Activated T-cell treated with anti-CD3 and anti-CD28 coated beads, Interleukin-2, amount 50 U/mL, for 24 hours (primary cell): ENCODE data around the gene ARHGEF10L.

Experiments used
- DNase-seq: peaks from one replicate; pipeline ENCODE4 v3.0.0-alpha.2; 2020
- H3K27ac Mint-ChIP-seq: 2 replicates; pipeline ENCODE4 v1.8.0; 2020; ENCODE audit warnings: mild to moderate bottlenecking, mixed read lengths
- H3K27me3 Mint-ChIP-seq: 2 replicates; pipeline ENCODE4 v1.8.0; 2020; ENCODE audit warnings: mixed read lengths
- H3K36me3 Mint-ChIP-seq: 2 replicates; pipeline ENCODE4 v1.8.0; 2020; ENCODE audit warnings: low read depth, mixed read lengths
- H3K4me1 Mint-ChIP-seq: 2 replicates; pipeline ENCODE4 v1.8.0; 2020; ENCODE audit warnings: low read depth, mixed read lengths
- H3K4me3 Mint-ChIP-seq: 2 replicates; pipeline ENCODE4 v1.8.0; 2020; ENCODE audit warnings: mild to moderate bottlenecking, moderate library complexity, mixed read lengths
- H3K9me3 Mint-ChIP-seq: 2 replicates; pipeline ENCODE4 v1.8.0; 2020; ENCODE audit warnings: mixed read lengths

The ARHGEF10L gene

GRCh38 chr1:17610713-17611112 lies 71.2 kb downstream of the ARHGEF10L start:
- no peaks in the 10 kb centered on the region for H3K4me1 Mint-ChIP-seq
- H3K27ac Mint-ChIP-seq, result no peak overlapping the region
- H3K4me3 Mint-ChIP-seq, result no peak overlapping the region
- no peaks in the 10 kb centered on the region for H3K27me3 Mint-ChIP-seq
- no peaks in the 10 kb centered on the region for H3K9me3 Mint-ChIP-seq
- H3K36me3 Mint-ChIP-seq, result no peaks in the 10 kb centered on the region
- DNase-seq, result no peak

DNA sequence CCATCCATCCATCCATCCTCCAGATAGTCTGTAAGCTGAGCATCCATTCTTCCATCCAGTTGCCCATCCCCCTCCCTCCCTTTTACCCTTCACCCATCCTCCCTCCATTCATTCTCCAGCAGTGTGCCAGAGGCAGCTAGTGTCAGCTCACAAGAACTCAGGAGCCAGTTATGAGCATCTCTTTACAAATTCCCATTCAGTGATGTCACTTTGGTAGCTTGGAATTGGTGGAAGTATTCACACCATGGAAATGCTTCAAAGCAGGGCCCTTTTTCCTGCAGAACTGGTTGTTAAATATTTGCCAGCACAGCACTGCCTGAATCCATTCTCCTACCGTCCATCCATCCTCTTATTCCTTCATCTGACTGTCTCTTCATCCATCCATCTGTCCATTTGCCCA lies 72.5 kb downstream of the ARHGEF10L start:
- DNase-seq, result no peak
- H3K4me3 Mint-ChIP-seq, result no peak overlapping the region
- no peak overlapping the region for H3K27ac Mint-ChIP-seq
- H3K36me3 Mint-ChIP-seq, result no peaks in the 10 kb centered on the region
- no peaks in the 10 kb centered on the region for H3K4me1 Mint-ChIP-seq
- peaks cover 5% of the 10 kb centered on the region for H3K27me3 Mint-ChIP-seq
- H3K9me3 Mint-ChIP-seq, result no peaks in the 10 kb centered on the region

DNA sequence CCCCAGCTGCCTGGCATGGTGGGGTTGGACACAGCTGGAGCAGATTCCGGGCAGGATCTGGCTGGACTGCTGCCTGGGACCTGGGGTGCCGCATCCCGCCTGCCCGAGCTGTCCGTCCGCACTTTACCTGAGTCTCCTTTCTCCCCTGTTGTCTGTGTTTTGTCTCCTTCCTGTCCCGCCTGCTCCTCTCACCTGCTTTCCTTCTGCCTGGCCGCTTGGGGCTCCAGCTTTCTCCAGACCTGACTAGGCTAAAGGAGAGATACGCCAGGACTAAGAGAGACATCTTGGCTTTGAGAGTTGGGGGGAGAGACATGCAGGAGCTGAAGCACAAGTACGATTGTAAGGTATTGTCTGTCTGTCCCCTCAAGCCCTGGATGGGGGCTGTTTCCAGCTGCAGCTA lies 73.3 kb downstream of the ARHGEF10L start:
- Mint-ChIP-seq H3K9me3 (no peaks in the 10 kb centered on the region), H3K27ac (no peak overlapping the region), H3K4me3 (no peak overlapping the region), H3K4me1 (no peaks in the 10 kb centered on the region), H3K27me3 (peaks cover 5% of the 10 kb centered on the region), H3K36me3 (no peaks in the 10 kb centered on the region)
- DNase-seq, result no peak

DNA sequence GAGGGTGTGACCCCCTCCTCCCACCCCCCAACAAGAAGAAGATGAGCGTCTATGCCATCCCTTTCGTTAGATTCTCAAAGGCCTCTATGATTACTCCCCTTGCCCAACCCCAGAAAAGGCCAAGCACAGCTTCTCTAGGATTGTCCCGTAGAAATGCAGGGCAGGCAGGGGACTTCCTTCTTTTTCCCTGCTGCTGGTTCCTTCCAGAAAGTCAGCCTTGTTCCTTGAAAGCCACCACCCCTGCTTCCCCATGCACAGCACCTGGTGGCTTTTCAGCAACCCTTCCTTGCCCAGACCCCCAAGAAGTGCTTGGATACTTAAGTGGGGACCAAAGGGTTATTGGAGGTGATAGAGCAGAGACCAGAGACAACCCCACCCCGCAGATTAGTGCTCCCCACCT lies 75.1 kb downstream of the ARHGEF10L start:
- DNase-seq, result no peak
- peaks cover 15% of the 10 kb centered on the region for H3K27me3 Mint-ChIP-seq
- no peaks in the 10 kb centered on the region for H3K4me1 Mint-ChIP-seq
- no peak overlapping the region for H3K4me3 Mint-ChIP-seq
- H3K27ac Mint-ChIP-seq, result no peak overlapping the region
- no peaks in the 10 kb centered on the region for H3K9me3 Mint-ChIP-seq
- no peaks in the 10 kb centered on the region for H3K36me3 Mint-ChIP-seq

DNA sequence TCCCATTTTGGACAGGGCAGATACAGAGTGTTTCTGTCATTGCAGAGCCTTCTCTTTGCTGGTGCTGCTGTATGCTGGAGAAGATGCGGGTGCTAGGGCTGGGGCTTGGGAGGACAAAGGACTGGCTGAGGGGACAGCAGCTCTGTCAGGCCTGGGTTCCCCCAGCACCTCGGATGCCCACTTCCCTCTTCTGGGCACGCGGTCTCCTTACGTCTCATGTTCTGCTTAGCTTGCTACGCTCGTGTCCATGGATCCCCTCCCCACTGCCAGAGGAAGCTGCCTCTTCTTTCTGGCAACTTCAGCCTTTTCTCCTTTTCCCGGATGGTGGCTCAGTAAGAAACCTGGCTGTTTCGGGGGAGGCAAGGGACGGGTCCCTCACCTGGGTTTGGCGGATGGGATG lies 75.7 kb downstream of the ARHGEF10L start:
- Mint-ChIP-seq H3K4me3 (no peak overlapping the region), H3K36me3 (no peaks in the 10 kb centered on the region), H3K4me1 (no peaks in the 10 kb centered on the region), H3K27ac (no peak overlapping the region), H3K9me3 (no peaks in the 10 kb centered on the region), H3K27me3 (peaks cover 16% of the 10 kb centered on the region)
- no peak for DNase-seq

GRCh38 chr1:17615959-17616358 lies 76.5 kb downstream of the ARHGEF10L start:
- H3K9me3 Mint-ChIP-seq, result no peaks in the 10 kb centered on the region
- H3K27ac Mint-ChIP-seq, result no peak overlapping the region
- H3K4me1 Mint-ChIP-seq, result no peaks in the 10 kb centered on the region
- DNase-seq, result no peak
- H3K27me3 Mint-ChIP-seq, result peaks cover 19% of the 10 kb centered on the region
- no peaks in the 10 kb centered on the region for H3K36me3 Mint-ChIP-seq
- no peak overlapping the region for H3K4me3 Mint-ChIP-seq

GRCh38 chr1:17616731-17617279 lies 77.3 kb downstream of the ARHGEF10L start:
- no peak for DNase-seq
- H3K27ac Mint-ChIP-seq, result no peak overlapping the region
- peaks cover 19% of the 10 kb centered on the region for H3K27me3 Mint-ChIP-seq
- H3K4me1 Mint-ChIP-seq, result no peaks in the 10 kb centered on the region
- no peak overlapping the region for H3K4me3 Mint-ChIP-seq
- H3K9me3 Mint-ChIP-seq, result no peaks in the 10 kb centered on the region
- no peaks in the 10 kb centered on the region for H3K36me3 Mint-ChIP-seq

DNA sequence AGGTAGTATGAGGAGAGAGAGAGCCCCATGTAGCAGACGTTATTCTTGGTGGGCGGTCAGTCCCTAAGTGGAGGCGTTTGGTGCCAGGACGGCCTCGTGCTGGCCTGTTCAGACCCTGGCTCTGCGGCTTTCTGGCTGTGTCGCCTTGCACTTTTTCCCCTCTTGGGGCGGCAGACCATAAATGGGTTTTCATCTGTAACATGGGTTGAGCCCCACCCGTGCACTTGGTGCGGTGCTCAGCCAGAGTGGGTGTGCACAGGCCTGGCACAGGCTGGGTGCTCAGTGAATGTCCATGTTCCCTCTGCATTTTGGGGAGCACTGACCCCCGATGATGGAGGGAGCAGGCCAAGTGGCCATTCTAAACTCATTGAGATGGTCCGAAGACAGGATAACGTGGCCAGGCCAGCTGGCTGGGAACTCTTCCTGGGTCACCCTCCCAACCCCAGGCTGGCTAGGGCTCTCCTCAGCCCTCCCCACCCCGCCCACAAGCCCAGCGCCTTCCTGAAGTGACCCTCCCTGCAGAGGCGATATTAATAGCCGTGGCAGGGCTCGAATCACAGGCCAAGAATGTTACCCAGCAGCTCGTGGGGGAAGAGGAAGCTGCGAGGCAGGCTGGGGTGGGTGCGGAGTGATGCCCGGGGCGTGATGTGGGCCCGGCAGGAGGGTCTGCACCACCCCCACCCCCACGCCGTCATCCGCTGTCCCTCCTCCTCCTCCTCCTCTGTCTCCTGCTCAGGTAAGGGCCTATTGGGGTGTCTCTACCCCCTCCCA lies 78.5 kb downstream of the ARHGEF10L start:
- no peaks in the 10 kb centered on the region for H3K9me3 Mint-ChIP-seq
- H3K4me3 Mint-ChIP-seq, result no peak overlapping the region
- no peak overlapping the region for H3K27ac Mint-ChIP-seq
- peaks cover 19% of the 10 kb centered on the region for H3K27me3 Mint-ChIP-seq
- no peaks in the 10 kb centered on the region for H3K36me3 Mint-ChIP-seq
- no peaks in the 10 kb centered on the region for H3K4me1 Mint-ChIP-seq
- no peak for DNase-seq

DNA sequence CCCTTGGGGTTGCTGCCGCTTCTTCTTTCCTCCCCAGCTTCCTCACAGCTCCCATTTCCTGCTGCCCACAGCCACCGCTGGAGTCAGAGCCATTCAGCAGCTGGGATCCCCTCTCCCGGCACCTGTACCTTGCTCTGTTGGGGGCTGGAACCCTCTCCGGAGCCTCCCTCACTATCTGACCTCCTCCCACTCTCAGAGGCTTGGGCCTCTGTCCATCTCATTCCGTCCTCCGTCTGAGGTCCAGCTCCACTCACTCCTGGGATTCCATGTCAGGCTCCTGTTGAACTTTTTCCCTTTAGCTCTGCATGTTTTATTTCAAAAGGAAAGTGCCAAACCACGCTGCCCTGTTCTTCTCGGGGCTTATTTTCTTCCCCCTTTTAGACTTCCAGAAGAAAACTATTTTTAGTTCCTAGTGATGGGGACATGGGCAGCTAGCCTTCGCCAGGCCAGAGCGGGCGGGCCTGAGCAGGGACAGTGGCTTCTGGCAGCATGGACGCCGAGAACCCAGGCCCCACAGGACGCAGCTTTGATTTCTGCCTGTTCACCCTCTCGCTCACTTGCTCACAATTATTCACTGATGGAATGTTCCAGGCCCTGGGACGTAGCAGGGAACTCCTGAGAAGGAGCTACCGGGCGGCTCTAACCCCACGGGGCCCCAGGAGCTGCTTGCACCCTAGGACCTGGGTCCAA lies 79.2 kb downstream of the ARHGEF10L start:
- H3K4me3 Mint-ChIP-seq, result no peak overlapping the region
- H3K27ac Mint-ChIP-seq, result no peak overlapping the region
- H3K27me3 Mint-ChIP-seq, result peaks cover 19% of the 10 kb centered on the region
- no peaks in the 10 kb centered on the region for H3K4me1 Mint-ChIP-seq
- DNase-seq, result no peak
- H3K36me3 Mint-ChIP-seq, result no peaks in the 10 kb centered on the region
- no peaks in the 10 kb centered on the region for H3K9me3 Mint-ChIP-seq

DNA sequence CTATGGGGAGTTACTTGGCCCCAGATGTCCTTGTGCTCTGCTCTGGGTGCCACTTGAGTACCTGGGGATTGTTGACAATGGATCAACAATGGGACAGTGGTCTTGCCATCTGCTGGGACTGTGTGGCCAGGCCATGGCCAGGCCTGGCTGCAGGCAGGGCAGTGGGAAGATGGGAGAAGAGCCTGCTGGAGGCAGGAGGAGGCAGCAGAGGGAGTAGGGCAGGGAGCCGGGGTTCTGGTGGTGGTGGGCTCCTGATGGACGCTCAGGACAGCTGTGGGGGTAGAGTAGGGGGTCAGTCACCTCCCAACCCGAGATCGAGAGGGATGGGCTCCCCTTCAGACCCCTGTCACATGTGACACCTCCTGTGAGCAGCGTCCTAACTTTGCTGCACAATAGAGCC lies 81.0 kb downstream of the ARHGEF10L start:
- Mint-ChIP-seq H3K4me3 (no peak overlapping the region), H3K9me3 (no peaks in the 10 kb centered on the region), H3K27ac (no peak overlapping the region), H3K36me3 (no peaks in the 10 kb centered on the region), H3K4me1 (no peaks in the 10 kb centered on the region), H3K27me3 (peaks cover 19% of the 10 kb centered on the region)
- no peak for DNase-seq

DNA sequence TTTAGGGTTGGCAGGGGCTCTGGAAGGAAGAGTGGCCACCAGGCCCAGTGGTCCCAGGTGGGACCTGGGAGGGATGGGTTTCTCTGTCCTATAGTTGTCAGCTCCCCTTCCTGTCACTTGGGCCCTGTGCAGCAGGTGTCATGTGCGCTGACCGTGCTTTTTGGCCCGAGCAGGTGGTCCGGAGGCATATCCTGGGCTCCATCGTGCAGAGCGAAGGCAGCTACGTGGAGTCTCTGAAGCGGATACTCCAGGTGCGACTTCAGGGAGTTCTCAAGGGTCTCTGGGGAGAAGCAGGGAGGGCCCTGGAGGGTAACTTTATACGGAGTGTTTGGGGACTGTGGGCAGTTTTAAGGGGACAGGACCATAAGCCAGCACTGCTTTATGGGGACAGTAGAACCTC lies 82.2 kb downstream of the ARHGEF10L start:
- H3K27me3 Mint-ChIP-seq, result peaks cover 16% of the 10 kb centered on the region

GRCh38 chr1:17622823-17623222 lies 83.3 kb downstream of the ARHGEF10L start:
- H3K27ac Mint-ChIP-seq, result no peak overlapping the region
- peaks cover 15% of the 10 kb centered on the region for H3K27me3 Mint-ChIP-seq
- no peaks in the 10 kb centered on the region for H3K4me1 Mint-ChIP-seq
- H3K4me3 Mint-ChIP-seq, result no peak overlapping the region
- H3K9me3 Mint-ChIP-seq, result no peaks in the 10 kb centered on the region
- DNase-seq, result no peak
- H3K36me3 Mint-ChIP-seq, result no peaks in the 10 kb centered on the region

More for the DNA sequence above, 82.2 kb downstream of the ARHGEF10L start:
- Mint-ChIP-seq H3K4me3 (no peak overlapping the region), H3K27ac (no peak overlapping the region), H3K9me3 (no peaks in the 10 kb centered on the region), H3K36me3 (no peaks in the 10 kb centered on the region), H3K4me1 (no peaks in the 10 kb centered on the region)
- no peak for DNase-seq

DNA sequence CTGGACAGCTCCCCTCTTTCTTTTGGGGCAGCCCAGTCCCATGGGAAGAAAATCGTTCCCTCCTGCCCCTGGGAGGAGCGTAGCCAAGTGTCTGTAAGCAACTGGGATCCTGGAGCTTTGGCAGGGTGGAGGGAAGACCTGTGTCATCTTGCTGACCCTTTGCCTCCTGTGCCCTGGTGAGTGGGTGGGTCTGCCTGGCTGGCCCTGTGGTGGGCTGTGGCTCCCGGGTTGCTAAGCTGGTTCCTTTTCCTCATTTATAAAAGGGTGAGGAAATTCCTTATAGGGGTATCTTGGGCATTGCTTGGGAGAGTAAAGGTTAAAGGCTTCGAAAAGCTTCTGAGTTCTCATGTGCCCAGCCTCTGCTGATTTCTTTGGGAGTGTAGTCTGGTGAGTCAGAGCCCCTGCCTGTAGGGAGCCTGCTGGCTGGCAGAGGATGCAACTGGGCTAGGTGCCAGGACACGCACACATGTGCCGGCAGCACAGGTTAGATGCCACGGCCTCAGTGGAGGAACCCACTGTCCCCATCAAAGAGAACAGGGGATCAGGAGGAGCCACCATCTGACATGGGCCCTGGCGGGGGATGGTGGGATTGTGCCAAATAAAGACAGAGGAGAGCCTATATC lies 85.2 kb downstream of the ARHGEF10L start:
- DNase-seq, result no peak
- H3K4me1 Mint-ChIP-seq, result no peaks in the 10 kb centered on the region
- H3K4me3 Mint-ChIP-seq, result no peak overlapping the region
- H3K36me3 Mint-ChIP-seq, result no peaks in the 10 kb centered on the region
- H3K9me3 Mint-ChIP-seq, result no peaks in the 10 kb centered on the region
- H3K27me3 Mint-ChIP-seq, result peaks cover 5% of the 10 kb centered on the region
- no peak overlapping the region for H3K27ac Mint-ChIP-seq

DNA sequence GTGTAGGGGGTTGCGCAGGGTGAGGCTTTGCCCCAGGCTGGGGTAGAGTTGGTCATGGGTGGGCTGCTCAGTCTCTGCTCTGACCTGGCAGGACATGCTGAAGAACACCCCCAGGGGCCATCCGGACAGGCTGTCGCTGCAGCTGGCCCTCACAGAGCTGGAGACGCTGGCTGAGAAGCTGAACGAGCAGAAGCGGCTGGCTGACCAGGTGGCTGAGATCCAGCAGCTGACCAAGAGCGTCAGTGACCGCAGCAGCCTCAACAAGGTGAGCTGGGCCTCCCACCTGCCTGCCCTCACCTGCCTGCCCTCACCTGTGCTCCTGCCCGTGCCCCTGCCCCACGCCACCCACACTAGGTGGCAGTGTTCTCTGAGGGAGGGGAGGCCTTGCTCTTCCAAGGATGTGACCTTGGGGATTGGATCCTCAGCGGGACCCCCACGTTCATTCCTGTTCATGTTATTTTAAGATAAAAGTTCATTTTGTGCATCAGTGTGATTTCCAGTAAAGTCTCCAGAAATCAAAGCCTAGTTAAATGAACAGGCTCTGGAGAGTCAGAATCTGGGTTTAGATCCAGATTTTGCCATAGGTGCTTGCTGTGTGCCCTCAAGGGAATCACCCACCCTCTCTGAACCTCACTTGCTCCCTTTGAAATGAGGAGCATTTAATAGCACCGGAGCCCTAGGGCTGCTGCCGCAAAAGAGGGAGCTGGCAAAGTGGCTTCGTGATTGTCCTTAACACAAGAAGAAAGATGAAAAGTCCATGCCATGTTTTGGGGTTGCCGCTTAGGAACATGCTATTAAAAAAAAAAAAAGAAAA lies 87.9 kb downstream of the ARHGEF10L start:
- no peaks in the 10 kb centered on the region for H3K36me3 Mint-ChIP-seq
- no peak for DNase-seq
- H3K27ac Mint-ChIP-seq, result no peak overlapping the region
- H3K4me3 Mint-ChIP-seq, result no peak overlapping the region
- no peaks in the 10 kb centered on the region for H3K27me3 Mint-ChIP-seq
- H3K4me1 Mint-ChIP-seq, result no peaks in the 10 kb centered on the region
- H3K9me3 Mint-ChIP-seq, result no peaks in the 10 kb centered on the region
